ENCODE data around the gene NSA2.

Gene NSA2

GRCh38 chr5:74766849-74767578 lies at the start of gene NSA2, which contains the start of gene GFM2 (continued):
- TF ChIP-seq CTCF (tag by site-specific recombination; IDR thresholded peaks at IDR 0.05) (no peak; the same call in 1 of the 2 replicates), ZBTB17 (tag by site-specific recombination; IDR thresholded peaks at IDR 0.05) (peak; percentile 98), ZNF76 (tag by site-specific recombination; IDR thresholded peaks at IDR 0.05; ENCODE audit: borderline replicate concordance, low read depth) (peak; percentile 93), ZXDB (tag by site-specific recombination; IDR thresholded peaks at IDR 0.05) (peak; percentile 95), ZNF211 (tag by site-specific recombination; IDR thresholded peaks at IDR 0.05; ENCODE audit: low read depth) (no peak), ZNF350 (tag by site-specific recombination; IDR thresholded peaks at IDR 0.05) (no peak), ZNF433 (tag by site-specific recombination; IDR thresholded peaks at IDR 0.05; ENCODE audit: low read depth) (no peak), GLIS1 (tag by site-specific recombination; IDR thresholded peaks at IDR 0.05) (no peak; the same call in 1 of the 2 replicates), ZBTB48 (tag by site-specific recombination; IDR thresholded peaks at IDR 0.05) (peak; percentile 7; the same call in 1 of the 2 replicates), ZNF140 (tag by site-specific recombination; IDR thresholded peaks at IDR 0.05) (no peak), ZNF175 (tag by site-specific recombination; IDR thresholded peaks at IDR 0.05) (no peak), ZNF596 (tag by site-specific recombination; IDR thresholded peaks at IDR 0.05) (no peak), BCL11A (tag by site-specific recombination; IDR thresholded peaks at IDR 0.05; ENCODE audit: low read depth) (no peak), ZNF292 (tag by site-specific recombination; IDR thresholded peaks at IDR 0.05; ENCODE audit: borderline replicate concordance, low read depth) (no peak), WT1 (tag by site-specific recombination; IDR thresholded peaks at IDR 0.05) (peak; percentile 55), SCRT1 (tag by site-specific recombination; IDR thresholded peaks at IDR 0.05; ENCODE audit: borderline replicate concordance) (no peak), SP7 (tag by site-specific recombination; IDR thresholded peaks at IDR 0.05) (peak; percentile 92), ZNF48 (tag by site-specific recombination; IDR thresholded peaks at IDR 0.05) (no peak), TRIM28 (IDR thresholded peaks at IDR 0.05; ENCODE audit: borderline replicate concordance, low read length) (peak; percentile 71; the same call in 1 of the 2 replicates)
- TF ChIP-seq, protein P1, sequence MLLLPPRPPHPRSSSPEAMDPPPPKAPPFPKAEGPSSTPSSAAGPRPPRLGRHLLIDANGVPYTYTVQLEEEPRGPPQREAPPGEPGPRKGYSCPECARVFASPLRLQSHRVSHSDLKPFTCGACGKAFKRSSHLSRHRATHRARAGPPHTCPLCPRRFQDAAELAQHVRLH (tag by site-specific recombination; IDR thresholded peaks at IDR 0.05), result peak; percentile 94
- TF ChIP-seq, protein P2, sequence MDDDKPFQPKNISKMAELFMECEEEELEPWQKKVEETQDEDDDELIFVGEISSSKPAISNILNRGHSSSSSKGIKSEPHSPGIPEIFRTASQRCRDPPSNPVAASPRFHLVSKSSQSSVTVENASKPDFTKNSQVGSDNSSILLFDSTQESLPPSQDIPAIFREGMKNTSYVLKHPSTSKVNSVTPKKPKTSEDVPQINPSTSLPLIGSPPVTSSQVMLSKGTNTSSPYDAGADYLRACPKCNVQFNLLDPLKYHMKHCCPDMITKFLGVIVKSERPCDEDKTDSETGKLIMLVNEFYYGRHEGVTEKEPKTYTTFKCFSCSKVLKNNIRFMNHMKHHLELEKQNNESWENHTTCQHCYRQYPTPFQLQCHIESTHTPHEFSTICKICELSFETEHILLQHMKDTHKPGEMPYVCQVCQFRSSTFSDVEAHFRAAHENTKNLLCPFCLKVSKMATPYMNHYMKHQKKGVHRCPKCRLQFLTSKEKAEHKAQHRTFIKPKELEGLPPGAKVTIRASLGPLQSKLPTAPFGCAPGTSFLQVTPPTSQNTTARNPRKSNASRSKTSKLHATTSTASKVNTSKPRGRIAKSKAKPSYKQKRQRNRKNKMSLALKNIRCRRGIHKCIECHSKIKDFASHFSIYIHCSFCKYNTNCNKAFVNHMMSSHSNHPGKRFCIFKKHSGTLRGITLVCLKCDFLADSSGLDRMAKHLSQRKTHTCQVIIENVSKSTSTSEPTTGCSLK (tag by site-specific recombination; IDR thresholded peaks at IDR 0.05), result no peak
- TF ChIP-seq, protein P3, sequence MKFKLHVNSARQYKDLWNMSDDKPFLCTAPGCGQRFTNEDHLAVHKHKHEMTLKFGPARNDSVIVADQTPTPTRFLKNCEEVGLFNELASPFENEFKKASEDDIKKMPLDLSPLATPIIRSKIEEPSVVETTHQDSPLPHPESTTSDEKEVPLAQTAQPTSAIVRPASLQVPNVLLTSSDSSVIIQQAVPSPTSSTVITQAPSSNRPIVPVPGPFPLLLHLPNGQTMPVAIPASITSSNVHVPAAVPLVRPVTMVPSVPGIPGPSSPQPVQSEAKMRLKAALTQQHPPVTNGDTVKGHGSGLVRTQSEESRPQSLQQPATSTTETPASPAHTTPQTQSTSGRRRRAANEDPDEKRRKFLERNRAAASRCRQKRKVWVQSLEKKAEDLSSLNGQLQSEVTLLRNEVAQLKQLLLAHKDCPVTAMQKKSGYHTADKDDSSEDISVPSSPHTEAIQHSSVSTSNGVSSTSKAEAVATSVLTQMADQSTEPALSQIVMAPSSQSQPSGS (tag by site-specific recombination; IDR thresholded peaks at IDR 0.05; ENCODE audit: low read depth), result no peak
- TF ChIP-seq, protein P4, sequence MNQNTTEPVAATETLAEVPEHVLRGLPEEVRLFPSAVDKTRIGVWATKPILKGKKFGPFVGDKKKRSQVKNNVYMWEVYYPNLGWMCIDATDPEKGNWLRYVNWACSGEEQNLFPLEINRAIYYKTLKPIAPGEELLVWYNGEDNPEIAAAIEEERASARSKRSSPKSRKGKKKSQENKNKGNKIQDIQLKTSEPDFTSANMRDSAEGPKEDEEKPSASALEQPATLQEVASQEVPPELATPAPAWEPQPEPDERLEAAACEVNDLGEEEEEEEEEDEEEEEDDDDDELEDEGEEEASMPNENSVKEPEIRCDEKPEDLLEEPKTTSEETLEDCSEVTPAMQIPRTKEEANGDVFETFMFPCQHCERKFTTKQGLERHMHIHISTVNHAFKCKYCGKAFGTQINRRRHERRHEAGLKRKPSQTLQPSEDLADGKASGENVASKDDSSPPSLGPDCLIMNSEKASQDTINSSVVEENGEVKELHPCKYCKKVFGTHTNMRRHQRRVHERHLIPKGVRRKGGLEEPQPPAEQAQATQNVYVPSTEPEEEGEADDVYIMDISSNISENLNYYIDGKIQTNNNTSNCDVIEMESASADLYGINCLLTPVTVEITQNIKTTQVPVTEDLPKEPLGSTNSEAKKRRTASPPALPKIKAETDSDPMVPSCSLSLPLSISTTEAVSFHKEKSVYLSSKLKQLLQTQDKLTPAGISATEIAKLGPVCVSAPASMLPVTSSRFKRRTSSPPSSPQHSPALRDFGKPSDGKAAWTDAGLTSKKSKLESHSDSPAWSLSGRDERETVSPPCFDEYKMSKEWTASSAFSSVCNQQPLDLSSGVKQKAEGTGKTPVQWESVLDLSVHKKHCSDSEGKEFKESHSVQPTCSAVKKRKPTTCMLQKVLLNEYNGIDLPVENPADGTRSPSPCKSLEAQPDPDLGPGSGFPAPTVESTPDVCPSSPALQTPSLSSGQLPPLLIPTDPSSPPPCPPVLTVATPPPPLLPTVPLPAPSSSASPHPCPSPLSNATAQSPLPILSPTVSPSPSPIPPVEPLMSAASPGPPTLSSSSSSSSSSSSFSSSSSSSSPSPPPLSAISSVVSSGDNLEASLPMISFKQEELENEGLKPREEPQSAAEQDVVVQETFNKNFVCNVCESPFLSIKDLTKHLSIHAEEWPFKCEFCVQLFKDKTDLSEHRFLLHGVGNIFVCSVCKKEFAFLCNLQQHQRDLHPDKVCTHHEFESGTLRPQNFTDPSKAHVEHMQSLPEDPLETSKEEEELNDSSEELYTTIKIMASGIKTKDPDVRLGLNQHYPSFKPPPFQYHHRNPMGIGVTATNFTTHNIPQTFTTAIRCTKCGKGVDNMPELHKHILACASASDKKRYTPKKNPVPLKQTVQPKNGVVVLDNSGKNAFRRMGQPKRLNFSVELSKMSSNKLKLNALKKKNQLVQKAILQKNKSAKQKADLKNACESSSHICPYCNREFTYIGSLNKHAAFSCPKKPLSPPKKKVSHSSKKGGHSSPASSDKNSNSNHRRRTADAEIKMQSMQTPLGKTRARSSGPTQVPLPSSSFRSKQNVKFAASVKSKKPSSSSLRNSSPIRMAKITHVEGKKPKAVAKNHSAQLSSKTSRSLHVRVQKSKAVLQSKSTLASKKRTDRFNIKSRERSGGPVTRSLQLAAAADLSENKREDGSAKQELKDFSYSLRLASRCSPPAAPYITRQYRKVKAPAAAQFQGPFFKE (tag by site-specific recombination; IDR thresholded peaks at IDR 0.05; ENCODE audit: borderline replicate concordance), result no peak; the same call in 1 of the 2 replicates
- TF ChIP-seq, protein P5, sequence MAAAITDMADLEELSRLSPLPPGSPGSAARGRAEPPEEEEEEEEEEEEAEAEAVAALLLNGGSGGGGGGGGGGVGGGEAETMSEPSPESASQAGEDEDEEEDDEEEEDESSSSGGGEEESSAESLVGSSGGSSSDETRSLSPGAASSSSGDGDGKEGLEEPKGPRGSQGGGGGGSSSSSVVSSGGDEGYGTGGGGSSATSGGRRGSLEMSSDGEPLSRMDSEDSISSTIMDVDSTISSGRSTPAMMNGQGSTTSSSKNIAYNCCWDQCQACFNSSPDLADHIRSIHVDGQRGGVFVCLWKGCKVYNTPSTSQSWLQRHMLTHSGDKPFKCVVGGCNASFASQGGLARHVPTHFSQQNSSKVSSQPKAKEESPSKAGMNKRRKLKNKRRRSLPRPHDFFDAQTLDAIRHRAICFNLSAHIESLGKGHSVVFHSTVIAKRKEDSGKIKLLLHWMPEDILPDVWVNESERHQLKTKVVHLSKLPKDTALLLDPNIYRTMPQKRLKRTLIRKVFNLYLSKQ (tag by site-specific recombination; IDR thresholded peaks at IDR 0.05; ENCODE audit: borderline replicate concordance), result no peak
- TF ChIP-seq, protein P6, sequence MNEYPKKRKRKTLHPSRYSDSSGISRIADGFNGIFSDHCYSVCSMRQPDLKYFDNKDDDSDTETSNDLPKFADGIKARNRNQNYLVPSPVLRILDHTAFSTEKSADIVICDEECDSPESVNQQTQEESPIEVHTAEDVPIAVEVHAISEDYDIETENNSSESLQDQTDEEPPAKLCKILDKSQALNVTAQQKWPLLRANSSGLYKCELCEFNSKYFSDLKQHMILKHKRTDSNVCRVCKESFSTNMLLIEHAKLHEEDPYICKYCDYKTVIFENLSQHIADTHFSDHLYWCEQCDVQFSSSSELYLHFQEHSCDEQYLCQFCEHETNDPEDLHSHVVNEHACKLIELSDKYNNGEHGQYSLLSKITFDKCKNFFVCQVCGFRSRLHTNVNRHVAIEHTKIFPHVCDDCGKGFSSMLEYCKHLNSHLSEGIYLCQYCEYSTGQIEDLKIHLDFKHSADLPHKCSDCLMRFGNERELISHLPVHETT (tag by site-specific recombination; IDR thresholded peaks at IDR 0.05), result peak; percentile 97
